GM12878 (cell line): ENCODE data around the gene PCCA. TPM values are rescaled to one million over a fixed set of nuclear protein-coding genes. Genes with fewer than 3 reads are reported as not detected.

ENCODE experiments used
- ATAC-seq: fragments of 200-7000 bp; cut with Tn5 transposase; 3 replicates; pipeline ENCODE4 v1.9.1; 2020; ENCODE audit warnings: mild to moderate bottlenecking, moderate library complexity
- BruUV-seq: library from RNA; stranded (reverse); fragments of 400-500 nt; replicated peaks from 2 replicates; lab custom pipeline; 2021; lab: Mats Ljungman, UMichigan
- CTCF ChIA-PET: fragments of 300-600 bp; sonication (Branson Sonifier 250); formaldehyde crosslinking; extraction: SDS; loops from one replicate; lab custom pipeline; 2021; ENCODE audit warnings: inconsistent platforms; lab: Yijun Ruan, JAX
- POLR2A ChIA-PET: fragments of 350-600 bp; formaldehyde crosslinking; extraction: SDS; loops from one replicate; lab custom pipeline; 2021; ENCODE audit warnings: inconsistent platforms; lab: Charles Lee
- RAD21 ChIA-PET: fragments of 300-600 bp; sonication (Branson Sonifier 250); formaldehyde crosslinking; loops from one replicate; lab custom pipeline; 2023; ENCODE audit warnings: antibody characterized with exemption; ENCODE audit not compliant: unreplicated experiment; lab: Charles Lee
- SMC1A ChIA-PET: fragments of 300-600 bp; sonication (Branson Sonifier 250); formaldehyde crosslinking; loops from one replicate; lab custom pipeline; 2023; ENCODE audit not compliant: unreplicated experiment, uncharacterized antibody; lab: Charles Lee
- DNase-seq: peaks from one replicate; pipeline ENCODE4 v3.0.0-alpha.2; 2011; ENCODE audit warnings: low read depth, low spot score
- FAIRE-seq: peaks from 3 replicates; lab custom pipeline; 2011; peaks lifted over from hg19 to GRCh38; lab: Jason Lieb, UNC
- H2AFZ ChIP-seq: 2 replicates; pipeline ENCODE4 v1.6.0; 2011; ENCODE audit warnings: low read depth, low read length, control low read depth; ENCODE audit not compliant: control insufficient read depth
- H3K27ac ChIP-seq: 2 replicates; pipeline ENCODE4 v1.5.1; 2011; ENCODE audit warnings: control low read depth; ENCODE audit not compliant: control insufficient read depth, insufficient read depth
- H3K27me3 ChIP-seq, 2 experiments: replicated peaks in 1 of 2; 2 replicates each; pipeline versions ENCODE4 v1.6.0 to v1.6.1; 2011; ENCODE audit warnings: low read length in 1 of 2; ENCODE audit not compliant: control insufficient read depth in 2 of 2, insufficient read depth in 2 of 2
- H3K36me3 ChIP-seq, 2 experiments: 2 replicates each; pipeline ENCODE4 v1.5.1; 2011; ENCODE audit warnings: low read length in 1 of 2; ENCODE audit not compliant: control insufficient read depth in 2 of 2, insufficient read depth in 2 of 2
- H3K4me1 ChIP-seq: 2 replicates; pipeline ENCODE4 v1.6.1; 2011; ENCODE audit warnings: mild to moderate bottlenecking, low read length, moderate library complexity, mixed read lengths; ENCODE audit not compliant: control insufficient read depth, insufficient read depth
- H3K4me2 ChIP-seq: 2 replicates; pipeline ENCODE4 v1.6.0; 2011; ENCODE audit warnings: control low read depth; ENCODE audit not compliant: control insufficient read depth, insufficient read depth
- H3K4me3 ChIP-seq: fragments of 200-600 bp; sonication (generic); 2 replicates; pipeline ENCODE4 v1.5.1; 2016
- H3K79me2 ChIP-seq: 2 replicates; pipeline ENCODE4 v1.6.0; 2011; ENCODE audit warnings: low read length; ENCODE audit not compliant: control insufficient read depth, insufficient read depth
- H3K9ac ChIP-seq: 2 replicates; pipeline ENCODE4 v1.8.0; 2011; ENCODE audit warnings: low read length, control low read depth, mixed read lengths; ENCODE audit not compliant: control insufficient read depth, insufficient read depth
- H3K9me3 ChIP-seq: replicated peaks from 3 replicates; pipeline ENCODE4 v1.5.1; 2011; ENCODE audit warnings: mild to moderate bottlenecking, low read length; ENCODE audit not compliant: control insufficient read depth, insufficient read depth
- H4K20me1 ChIP-seq: 2 replicates; pipeline ENCODE4 v1.6.0; 2011; ENCODE audit not compliant: control insufficient read depth, insufficient read depth
- CHD1 ChIP-seq: IDR thresholded peaks from 2 replicates; pipeline ENCODE4 v1.6.1; 2012; ENCODE audit warnings: low read depth, low read length, improper control_type of control experiment
- E2F4 ChIP-seq: IDR thresholded peaks from 2 replicates; pipeline ENCODE4 v1.6.1; 2012; ENCODE audit warnings: low read depth, low read length, improper control_type of control experiment
- ETV6 ChIP-seq, 2 experiments: fragments of 450-650 bp in 1 of 2; IDR thresholded peaks in 1 of 2; conservative IDR thresholded peaks in 1 of 2; 2 replicates each; pipeline ENCODE4 v1.6.1; 2014; ENCODE audit warnings: antibody characterized with exemption in 1 of 2, borderline replicate concordance in 1 of 2, low read depth in 1 of 2, mild to moderate bottlenecking in 1 of 2, moderate library complexity in 1 of 2
- JUNB ChIP-seq: IDR thresholded peaks from 2 replicates; pipeline ENCODE4 v1.6.1; 2016; ENCODE audit warnings: antibody characterized with exemption, mild to moderate bottlenecking
- STAT3 ChIP-seq: IDR thresholded peaks from 2 replicates; pipeline ENCODE4 v1.6.1; 2011; ENCODE audit warnings: low read depth, low read length, improper control_type of control experiment
- TCF12 ChIP-seq: IDR thresholded peaks from 2 replicates; pipeline ENCODE4 v1.6.1; 2011; ENCODE audit warnings: low read depth, mild to moderate bottlenecking, low read length
- ZNF217 ChIP-seq: fragments of 450-650 bp; IDR thresholded peaks from 2 replicates; pipeline ENCODE4 v1.6.1; 2017; ENCODE audit warnings: antibody characterized with exemption, mild to moderate bottlenecking
- WGBS: methylation state at CpG from one replicate; pipeline ENCODE4 v1.1.6; 2016; ENCODE audit warnings: low lambda C conversion rate; ENCODE audit not compliant: insufficient replicate concordance, insufficient coverage; ENCODE audit errors: missing lambda C conversion rate; 5-methylcytosine and 5-hydroxymethylcytosine counted together
- in situ Hi-C: fragments of 300-500 bp; cut with MboI; formaldehyde crosslinking; loops from 9 replicates; pipeline ENCODE4 v1.14.3; 2018; ENCODE audit warnings: mixed read lengths
- intact Hi-C: fragments of 100-400 bp; cut with micrococcal nuclease; formaldehyde crosslinking; loops from one replicate; pipeline ENCODE4 v1.14.2; 2022; ENCODE audit not compliant: unreplicated experiment
- polyA plus RNA-seq, 11 experiments: library from polyadenylated mRNA; depleted of rRNA in 4 of 11; unstranded in 6 of 11; stranded (reverse) in 5 of 11; fragments of >200 nt; fragmentation: Nextera tagmentation in 4 of 11; fragmentation: Illumina TruSeq in 1 of 11; extraction: Ambion mirVana in 4 of 11; extraction: Trizol in 1 of 11; gene quantifications; 1 replicate in 1 of 11; 2 replicates in 10 of 11; pipeline versions ENCODE4 v1.2.1 to v1.2.3, GENCODE V29; 2011 to 2016; ENCODE audit warnings: inconsistent platforms in 2 of 11, missing spikeins in 2 of 11, low read depth in 1 of 11
- total RNA-seq, 4 experiments: library from RNA; depleted of rRNA in 3 of 4; stranded (reverse); fragments of >200 nt in 3 of 4; fragmentation: Illumina TruSeq in 1 of 4; extraction: Trizol in 1 of 4; gene quantifications; 2 replicates each; pipeline versions ENCODE4 v1.2.1 to v1.2.3, GENCODE V29; 2013 to 2021

PCCA gene
- total and polyA plus RNA-seq, 10 of the 15 experiments (the other 5 are each of a cell fraction or from before 2014, with no cell fraction given) = 5.9 to 18.2 (median 12.4) TPM

GRCh38 chr13:100561158-100561499 is 472.2 kb downstream of the PCCA start:
- Histone ChIP-seq H3K4me2 (no peak overlapping the region), H3K79me2 (no peaks in the 10 kb centered on the region), H3K4me3 (no peak overlapping the region), H3K27me3 (no peaks in the 10 kb centered on the region), H3K4me1 (no peaks in the 10 kb centered on the region), H3K9ac (no peak overlapping the region), H3K36me3 (no peaks in the 10 kb centered on the region), H3K27ac (no peak overlapping the region), H4K20me1 (no peaks in the 10 kb centered on the region), H2AFZ (no peak overlapping the region), H3K9me3 (no peaks in the 10 kb centered on the region)
- FAIRE-seq = no peak
- DNase-seq = no peak
- ATAC-seq = no peak
- ChIA-PET POLR2A (no interaction called here), SMC1A (interaction anchor here (0.7 kb wide), 1 partner anchor 1494 kb away, joined by 3 read pairs; no protein-coding TSS in a partner anchor), RAD21 (interaction anchor here (1.6 kb wide), 1 partner anchor 12 kb away, joined by 4 read pairs; no protein-coding TSS in a partner anchor), CTCF (interaction anchor here (3.8 kb wide), 1 partner anchor 11 kb away, joined by 15 read pairs; no protein-coding TSS in a partner anchor)
- 54% methylated on average over 2 of the region's 2 CpGs for WGBS
- BruUV-seq = no TSS peak
- TF ChIP-seq JUNB = no peak
- TF ChIP-seq E2F4 = no peak
- TF ChIP-seq TCF12 = no peak
- no peak for TF ChIP-seq CHD1
- no peak for TF ChIP-seq STAT3
- TF ChIP-seq ETV6 (conservative IDR thresholded peaks at IDR 0.05 in 1 of 2, IDR thresholded peaks at IDR 0.05 in 1 of 2; ENCODE audit: borderline replicate concordance in 1 of 2, low read depth in 1 of 2) = no peak
- TF ChIP-seq ZNF217 = no peak
- intact Hi-C loops = no loop called here
- in situ Hi-C loops = no loop called here
